Brain microvascular endothelial cell (primary cell): ENCODE results near the gene CACNA1S.

Source experiments
- DNase-seq: peaks from one replicate; pipeline ENCODE4 v3.0.0-alpha.2; 2020
- H3K27ac ChIP-seq: fragments of 250-450 bp; sonication (Bioruptor Pico); 2 replicates; pipeline ENCODE4 v1.5.1; 2020; ENCODE audit warnings: mild to moderate bottlenecking, moderate library complexity
- H3K27me3 ChIP-seq: fragments of 250-450 bp; sonication (Bioruptor Pico); replicated peaks from 2 replicates; pipeline ENCODE4 v1.5.1; 2020; ENCODE audit warnings: mild to moderate bottlenecking
- H3K36me3 ChIP-seq: fragments of 250-450 bp; sonication (Bioruptor Pico); replicated peaks from 2 replicates; pipeline ENCODE4 v1.5.1; 2020; ENCODE audit warnings: mild to moderate bottlenecking
- H3K4me3 ChIP-seq: 2 replicates; pipeline ENCODE4 v1.5.1; 2011; ENCODE audit warnings: low read depth, mild to moderate bottlenecking, control low read depth, low read length, moderate library complexity
- in situ Hi-C: cut with HindIII; loops from 2 replicates; pipeline ENCODE4 v1.10.0; 2017; ENCODE audit warnings: low sequenced_read_pairs, low pct_ligation_motif_present
- TF ChIP-seq, protein P1 (sequence below): IDR thresholded peaks from 2 replicates; pipeline ENCODE4 v1.5.1; 2011; ENCODE audit warnings: low read depth, mild to moderate bottlenecking, moderate library complexity, low read length, control low read depth, inconsistent platforms; ENCODE audit errors: missing control alignments

CACNA1S gene

DNA sequence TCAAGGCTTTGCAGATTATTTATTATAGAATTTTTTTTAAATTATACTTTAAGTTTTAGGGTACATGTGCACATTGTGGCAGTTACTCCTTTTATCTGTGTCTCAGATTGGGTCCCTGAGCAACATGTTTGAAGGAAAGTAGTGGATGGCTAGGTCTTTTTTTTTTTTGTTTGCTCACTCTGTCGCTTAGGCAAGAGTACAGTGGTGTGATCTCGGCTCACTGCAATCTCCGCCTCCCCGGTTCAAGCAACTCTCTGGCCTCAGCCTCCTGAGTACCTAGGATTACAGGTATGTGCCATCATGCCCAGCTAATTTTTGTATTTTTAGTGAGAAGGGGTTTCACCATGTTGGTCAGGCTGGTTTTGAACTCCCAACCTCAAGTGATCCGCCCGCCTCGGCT, 49.1 kb downstream of the CACNA1S start:
- in situ Hi-C loops, result no loop called here
- H3K4me3 ChIP-seq, result no peak overlapping the region
- TF ChIP-seq, protein P1, sequence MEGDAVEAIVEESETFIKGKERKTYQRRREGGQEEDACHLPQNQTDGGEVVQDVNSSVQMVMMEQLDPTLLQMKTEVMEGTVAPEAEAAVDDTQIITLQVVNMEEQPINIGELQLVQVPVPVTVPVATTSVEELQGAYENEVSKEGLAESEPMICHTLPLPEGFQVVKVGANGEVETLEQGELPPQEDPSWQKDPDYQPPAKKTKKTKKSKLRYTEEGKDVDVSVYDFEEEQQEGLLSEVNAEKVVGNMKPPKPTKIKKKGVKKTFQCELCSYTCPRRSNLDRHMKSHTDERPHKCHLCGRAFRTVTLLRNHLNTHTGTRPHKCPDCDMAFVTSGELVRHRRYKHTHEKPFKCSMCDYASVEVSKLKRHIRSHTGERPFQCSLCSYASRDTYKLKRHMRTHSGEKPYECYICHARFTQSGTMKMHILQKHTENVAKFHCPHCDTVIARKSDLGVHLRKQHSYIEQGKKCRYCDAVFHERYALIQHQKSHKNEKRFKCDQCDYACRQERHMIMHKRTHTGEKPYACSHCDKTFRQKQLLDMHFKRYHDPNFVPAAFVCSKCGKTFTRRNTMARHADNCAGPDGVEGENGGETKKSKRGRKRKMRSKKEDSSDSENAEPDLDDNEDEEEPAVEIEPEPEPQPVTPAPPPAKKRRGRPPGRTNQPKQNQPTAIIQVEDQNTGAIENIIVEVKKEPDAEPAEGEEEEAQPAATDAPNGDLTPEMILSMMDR, result no peak
- H3K27me3 ChIP-seq, result peaks cover 4% of the 10 kb centered on the region
- no peak overlapping the region for H3K27ac ChIP-seq
- no peak for DNase-seq
- H3K36me3 ChIP-seq, result no peaks in the 10 kb centered on the region

DNA sequence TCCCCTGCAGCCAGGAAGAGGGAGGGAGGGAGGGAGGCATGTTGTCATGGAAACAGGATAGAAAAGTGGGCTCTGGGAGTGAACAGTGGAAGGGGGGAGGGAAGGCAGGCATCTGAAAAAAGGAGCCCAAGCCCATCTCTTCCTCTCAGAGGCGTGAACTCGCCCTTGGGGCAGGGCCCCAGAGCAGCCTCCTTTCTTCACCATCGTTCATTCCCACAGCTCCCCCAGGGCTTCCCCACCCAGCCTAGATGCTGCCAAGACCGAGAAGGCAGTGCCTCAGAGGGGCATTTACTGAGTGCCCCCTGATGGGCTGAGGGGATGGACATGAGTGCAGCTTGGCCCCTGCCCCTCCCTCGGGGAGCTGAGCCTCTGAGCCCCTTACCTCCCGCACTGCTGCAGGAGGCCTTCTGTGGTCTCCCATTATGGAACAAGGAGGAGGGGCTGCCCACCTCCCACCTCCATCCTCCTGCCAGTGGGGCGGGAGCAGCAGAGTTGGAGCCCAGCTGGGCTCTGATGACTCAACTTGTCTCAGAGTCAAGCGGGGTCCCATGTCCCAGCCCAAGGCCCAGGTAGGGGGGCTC, 49.6 kb downstream of the CACNA1S start:
- TF ChIP-seq, protein P1, result no peak
- Histone ChIP-seq H3K4me3 (no peak overlapping the region), H3K36me3 (no peaks in the 10 kb centered on the region), H3K27ac (no peak overlapping the region), H3K27me3 (peaks cover 4% of the 10 kb centered on the region)
- DNase-seq, result no peak
- in situ Hi-C loops, result no loop called here

DNA sequence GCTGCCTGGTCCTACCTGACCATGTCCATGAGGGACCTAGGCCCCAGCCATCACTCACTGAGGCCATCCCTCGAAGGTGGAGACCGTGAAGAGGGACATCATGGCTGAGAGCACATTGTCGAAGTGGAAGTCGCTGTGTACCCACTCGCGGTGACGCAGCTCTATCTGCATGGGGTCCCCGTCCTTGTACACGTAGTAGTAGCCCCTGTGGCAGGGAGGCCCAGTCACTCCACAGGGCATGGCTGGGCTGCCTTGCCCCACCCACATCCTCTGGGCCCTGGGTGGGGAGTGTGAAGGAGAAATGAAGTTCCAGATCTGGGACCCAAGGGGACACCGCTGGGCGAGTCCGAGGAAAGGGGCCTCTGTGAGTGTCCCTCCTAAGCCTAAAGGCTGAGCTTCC, 50.3 kb downstream of the CACNA1S start:
- H3K4me3 ChIP-seq, result no peak overlapping the region
- in situ Hi-C loops, result no loop called here
- TF ChIP-seq, protein P1, result no peak
- H3K27ac ChIP-seq, result no peak overlapping the region
- H3K27me3 ChIP-seq, result peaks cover 6% of the 10 kb centered on the region
- DNase-seq, result no peak
- H3K36me3 ChIP-seq, result no peaks in the 10 kb centered on the region

DNA sequence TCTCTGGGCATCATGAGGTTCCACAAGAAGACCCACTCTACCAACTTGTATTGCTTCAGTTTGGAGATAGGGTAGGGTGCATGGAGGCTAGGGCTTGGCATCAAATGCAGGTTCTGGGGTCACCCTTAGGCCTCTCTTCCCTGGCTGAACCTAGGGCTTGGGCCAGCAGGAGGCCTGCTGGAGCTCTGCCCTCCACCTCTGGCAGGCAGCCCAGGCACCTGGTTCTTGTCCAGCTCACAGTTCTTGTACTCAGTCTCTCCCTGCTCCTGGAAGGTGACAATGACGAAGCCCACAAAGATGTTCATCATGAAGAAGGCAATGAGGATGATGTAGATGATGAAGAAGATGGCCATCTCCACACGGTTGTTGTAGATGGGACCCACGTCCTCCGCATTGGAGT, 51.2 kb downstream of the CACNA1S start:
- in situ Hi-C loops, result no loop called here
- Histone ChIP-seq H3K4me3 (no peak overlapping the region), H3K36me3 (no peaks in the 10 kb centered on the region), H3K27me3 (peaks cover 6% of the 10 kb centered on the region), H3K27ac (no peak overlapping the region)
- TF ChIP-seq, protein P1, result no peak
- no peak for DNase-seq

DNA sequence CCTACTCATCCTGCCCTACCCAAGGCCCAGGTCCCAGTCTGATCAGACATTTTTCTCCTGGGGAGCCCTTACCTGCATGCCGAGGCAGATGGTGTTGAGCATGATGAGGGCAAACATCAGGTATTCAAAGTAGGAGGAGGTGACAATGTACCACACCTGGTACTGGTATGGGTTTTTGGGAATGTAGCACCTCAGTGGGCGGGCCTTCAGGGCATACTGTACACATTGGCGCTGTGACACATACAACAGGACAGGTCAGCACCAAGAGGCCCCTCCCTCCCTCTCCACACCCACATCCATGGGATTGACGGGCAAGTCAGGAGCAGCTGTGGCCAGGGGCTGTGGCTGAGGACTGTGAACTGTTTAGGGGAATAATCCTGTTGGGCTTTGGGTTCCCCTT, 51.6 kb downstream of the CACNA1S start:
- Histone ChIP-seq H3K27ac (no peak overlapping the region), H3K4me3 (no peak overlapping the region), H3K36me3 (no peaks in the 10 kb centered on the region), H3K27me3 (peaks cover 6% of the 10 kb centered on the region)
- TF ChIP-seq, protein P1, result no peak
- no peak for DNase-seq
- in situ Hi-C loops, result no loop called here
